Measurements from ENCODE around the gene AMIGO2.

DNA sequence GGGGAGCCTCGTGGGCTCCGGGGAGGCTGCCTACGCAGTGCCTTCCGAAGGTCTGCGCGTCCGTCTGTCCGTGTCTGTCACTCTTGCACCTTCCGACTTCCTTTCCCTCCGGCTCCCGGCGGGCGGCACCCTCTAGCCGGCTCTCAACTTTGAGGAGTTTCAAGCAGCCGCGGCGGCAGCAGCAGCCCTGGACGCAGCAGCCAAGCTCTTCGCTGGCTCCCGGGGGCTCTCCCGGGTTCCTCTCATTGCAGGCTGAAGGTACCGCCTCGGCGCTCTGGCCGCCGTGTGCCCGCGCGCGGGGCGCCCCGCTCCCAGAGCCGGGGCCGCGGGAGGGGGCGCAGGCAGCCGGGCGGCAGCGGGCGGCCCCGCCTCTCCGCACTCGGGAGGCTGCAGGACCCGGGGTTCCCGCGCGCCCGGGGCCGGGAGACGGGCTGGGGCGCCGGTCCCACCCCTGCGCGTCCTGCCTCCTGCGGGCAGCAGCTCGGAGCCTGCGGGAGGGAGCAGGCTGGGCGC, at the start of gene AMIGO2, which contains the start of gene PCED1B:
- TF ChIP-seq POLR2A (IDR thresholded peaks at IDR 0.05; ENCODE audit: low read depth) (no peak), EP300 (IDR thresholded peaks at IDR 0.05) (no peak), POLR2AphosphoS5 (IDR thresholded peaks at IDR 0.05) (peak in 1 of 2 donors; percentile 9)
- TF ChIP-seq, protein P1, sequence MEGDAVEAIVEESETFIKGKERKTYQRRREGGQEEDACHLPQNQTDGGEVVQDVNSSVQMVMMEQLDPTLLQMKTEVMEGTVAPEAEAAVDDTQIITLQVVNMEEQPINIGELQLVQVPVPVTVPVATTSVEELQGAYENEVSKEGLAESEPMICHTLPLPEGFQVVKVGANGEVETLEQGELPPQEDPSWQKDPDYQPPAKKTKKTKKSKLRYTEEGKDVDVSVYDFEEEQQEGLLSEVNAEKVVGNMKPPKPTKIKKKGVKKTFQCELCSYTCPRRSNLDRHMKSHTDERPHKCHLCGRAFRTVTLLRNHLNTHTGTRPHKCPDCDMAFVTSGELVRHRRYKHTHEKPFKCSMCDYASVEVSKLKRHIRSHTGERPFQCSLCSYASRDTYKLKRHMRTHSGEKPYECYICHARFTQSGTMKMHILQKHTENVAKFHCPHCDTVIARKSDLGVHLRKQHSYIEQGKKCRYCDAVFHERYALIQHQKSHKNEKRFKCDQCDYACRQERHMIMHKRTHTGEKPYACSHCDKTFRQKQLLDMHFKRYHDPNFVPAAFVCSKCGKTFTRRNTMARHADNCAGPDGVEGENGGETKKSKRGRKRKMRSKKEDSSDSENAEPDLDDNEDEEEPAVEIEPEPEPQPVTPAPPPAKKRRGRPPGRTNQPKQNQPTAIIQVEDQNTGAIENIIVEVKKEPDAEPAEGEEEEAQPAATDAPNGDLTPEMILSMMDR (IDR thresholded peaks at IDR 0.05): peak in 2 of 3 experiments; percentile 15 to 45

All from esophagus muscularis mucosa (tissue), 4 donors.